ENCODE results near the gene BCDIN3D.

GRCh38 chr12:49796155-49796554, 46.8 kb downstream of the BCDIN3D start:
- no peak for TF ChIP-seq CTCF (IDR thresholded peaks at IDR 0.05)
- TF ChIP-seq EZH2 (IDR thresholded peaks at IDR 0.05), result no peak
